HG03460 (cell line): ENCODE data around the gene TAF9B.
"Not testable (repeated sequence)": the region's sequence is repeated elsewhere in the genome, so short reads cannot be mapped to it uniquely, and the experiment has no call there.

Experiments
- ATAC-seq: cut with Tn5 transposase; IDR thresholded peaks from one replicate; pipeline ENCODE4 v1.9.1; 2021; ENCODE audit not compliant: unreplicated experiment

TAF9B gene

GRCh38 chrX:78139160-78140123 is at the start of gene TAF9B:
TSS of gene TAF9B (minus strand) at chrX:78139650. CDS start at chrX:78139611, 39 bp downstream.
- peak; percentile 97 for ATAC-seq

DNA sequence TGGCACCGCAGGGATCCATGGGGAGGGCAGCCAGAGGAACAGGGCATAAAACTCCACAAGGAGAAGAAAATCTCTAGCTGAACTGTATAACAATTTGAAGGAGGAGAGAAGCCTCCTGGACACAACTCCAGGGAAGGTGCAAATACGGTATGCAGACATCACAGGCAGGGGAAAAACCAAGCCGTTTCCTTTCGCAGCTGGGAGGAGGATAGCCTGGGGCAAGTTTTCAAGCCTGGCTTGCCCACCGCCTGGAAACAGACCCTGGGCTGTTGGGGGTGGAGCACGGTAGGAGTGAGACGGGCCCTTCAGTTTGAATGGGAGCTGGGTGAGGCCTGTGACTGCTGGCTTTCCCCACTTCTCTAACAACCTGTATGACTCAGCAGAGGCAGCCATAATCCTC is 43.4 kb upstream of the TAF9B start:
- ATAC-seq: no peak

DNA sequence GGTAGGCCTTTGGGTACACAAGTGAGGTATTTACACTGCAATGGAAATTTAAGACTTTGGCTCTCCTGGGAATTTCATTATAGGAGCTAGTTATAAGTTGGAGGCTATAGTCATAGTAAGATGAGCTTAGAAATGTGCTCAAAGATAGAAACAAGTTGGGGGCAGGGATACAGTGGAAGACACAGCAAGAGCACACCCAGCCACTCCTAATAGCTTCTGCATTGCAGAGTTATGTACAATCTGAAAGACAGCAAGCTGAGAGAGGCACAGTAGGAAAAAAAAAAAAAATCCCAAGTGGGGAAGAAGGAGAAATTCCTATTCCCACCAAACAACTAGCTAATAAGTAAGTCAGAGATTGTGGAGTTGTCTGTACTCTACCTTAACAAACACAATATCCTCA is 41.9 kb upstream of the TAF9B start:
- ATAC-seq: no peak

DNA sequence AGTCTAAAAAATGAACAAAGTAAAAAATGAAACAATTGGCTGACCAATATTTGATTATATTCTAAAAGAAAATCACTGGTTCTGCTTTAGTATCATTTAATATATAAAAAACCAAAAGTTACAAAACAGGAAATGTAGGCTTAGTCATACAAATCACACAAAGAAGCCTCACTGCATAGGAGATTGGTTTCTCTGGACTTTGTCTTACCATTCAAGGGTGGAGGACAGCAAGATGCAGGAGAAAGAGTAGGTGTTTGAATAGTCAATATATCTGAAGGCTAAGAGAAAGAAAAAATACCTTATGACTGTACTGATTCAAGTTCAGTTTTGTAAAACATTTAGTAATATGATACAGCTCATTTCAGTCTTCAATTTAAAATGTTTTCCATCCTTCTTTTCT is 28.6 kb upstream of the TAF9B start:
- ATAC-seq: no peak

- ATAC-seq: no peak
These were observed 26.0 kb upstream of the TAF9B start for GRCh38 chrX:78165425-78165824.

DNA sequence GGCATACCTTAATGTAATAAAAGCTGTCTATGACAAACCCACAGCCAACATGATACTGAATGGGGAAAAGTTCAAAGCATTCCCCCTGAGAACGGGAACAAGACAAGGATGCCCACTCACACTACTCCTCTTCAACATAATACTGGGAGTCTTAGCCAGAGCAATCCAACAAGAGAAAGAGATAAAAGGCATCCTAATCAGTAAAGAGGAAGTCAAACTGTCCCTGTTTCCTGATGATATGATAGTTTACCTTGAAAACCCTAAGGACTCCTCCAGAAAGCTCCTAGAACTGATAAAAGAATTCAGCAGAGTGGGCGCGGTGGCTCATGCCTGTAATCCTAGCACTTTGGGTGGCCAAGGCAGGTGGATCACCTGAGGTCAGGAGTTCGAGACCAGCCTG is 23.7 kb upstream of the TAF9B start:
- ATAC-seq: not testable (repeated sequence)

DNA sequence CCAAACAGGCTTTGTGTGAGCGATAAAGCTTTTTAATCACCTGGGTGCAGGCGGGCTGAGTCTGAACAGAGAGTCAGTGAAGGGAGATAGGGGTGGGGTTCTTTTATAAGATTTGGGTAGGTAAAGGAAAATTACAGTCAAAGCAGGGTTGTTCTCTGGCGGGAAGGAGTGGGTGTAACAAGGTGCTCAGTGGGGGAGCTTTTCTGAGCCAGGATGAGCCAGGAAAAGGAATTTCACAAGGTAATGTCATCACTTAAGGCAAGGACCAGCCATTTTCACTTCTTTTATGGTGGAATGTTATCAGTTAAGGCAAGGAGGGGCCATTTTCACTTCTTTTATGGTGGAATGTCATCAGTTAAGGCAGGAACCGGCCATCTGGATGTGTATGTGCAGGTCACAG is 21.3 kb upstream of the TAF9B start:
- ATAC-seq: not testable (repeated sequence)

DNA sequence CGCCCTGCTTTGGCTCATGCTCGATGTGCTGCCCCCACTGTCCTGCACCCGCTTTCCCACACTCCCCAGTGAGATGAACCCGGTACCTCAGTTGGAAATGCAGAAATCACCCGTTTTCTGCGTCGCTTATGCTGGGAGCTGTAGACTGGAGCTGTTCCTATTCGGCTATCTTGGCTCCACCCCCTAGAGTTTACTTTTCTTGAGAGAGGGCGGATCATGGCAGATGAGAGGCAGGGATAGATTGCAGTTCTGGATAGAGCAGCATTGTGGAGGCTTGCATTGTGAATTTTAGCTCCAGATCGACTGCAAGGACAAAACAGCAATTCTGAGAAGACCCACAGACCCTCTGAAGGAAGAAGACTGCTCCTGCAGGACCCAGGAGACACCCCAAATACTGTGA is 18.4 kb upstream of the TAF9B start:
- ATAC-seq: not testable (repeated sequence)

DNA sequence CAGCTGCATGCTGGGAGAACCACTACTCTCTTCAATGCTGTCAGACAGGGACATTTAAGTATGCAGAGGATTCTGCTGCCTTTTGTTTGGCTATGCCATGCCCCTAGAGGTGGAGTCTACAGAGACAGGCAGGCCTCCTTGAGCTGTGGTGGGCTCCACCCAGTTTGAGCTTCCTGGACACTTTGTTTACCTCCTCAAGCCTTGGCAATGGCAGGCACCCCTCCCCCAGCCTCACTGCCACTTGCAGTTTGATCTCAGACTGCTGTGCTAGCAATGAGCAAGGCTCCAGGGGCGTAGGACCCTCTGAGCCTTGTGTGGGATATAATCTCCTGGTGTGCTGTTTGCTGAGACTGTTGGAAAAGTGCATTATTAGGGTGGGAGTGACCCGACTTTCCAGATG is 17.9 kb upstream of the TAF9B start:
- ATAC-seq: not testable (repeated sequence)

- ATAC-seq: not testable (repeated sequence)
These were observed 7.6 kb upstream of the TAF9B start for GRCh38 chrX:78147002-78147540.

GRCh38 chrX:78140206-78140605 is 756 bp upstream of the TAF9B start:
- no peak for ATAC-seq

GRCh38 chrX:78133238-78133960 is 6.1 kb downstream of the TAF9B start:
- ATAC-seq: no peak

GRCh38 chrX:78131117-78131516 is 8.3 kb downstream of the TAF9B start:
- ATAC-seq: no peak

- no peak for ATAC-seq
These were observed 9.1 kb downstream of the TAF9B start for GRCh38 chrX:78130396-78130795.

DNA sequence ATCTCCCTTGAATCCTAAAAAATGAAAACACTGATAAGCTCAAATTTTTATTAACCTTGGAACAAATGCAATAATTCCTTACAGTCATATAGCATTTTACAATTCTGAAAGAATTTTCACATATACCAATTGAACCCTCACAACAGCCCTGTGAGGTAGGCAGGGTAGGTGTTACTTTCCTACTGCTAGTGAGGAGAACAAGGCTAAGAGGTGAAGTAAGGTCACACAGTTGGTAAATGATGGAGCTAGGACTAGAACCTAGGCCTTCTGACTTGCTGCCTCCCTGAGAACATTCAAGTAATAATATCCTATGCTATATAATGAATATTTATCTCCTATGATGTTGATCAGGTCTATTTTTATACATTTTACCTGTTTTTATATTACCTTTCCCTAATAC is 9.7 kb downstream of the TAF9B start:
- no peak for ATAC-seq

GRCh38 chrX:78125781-78126180 is 13.7 kb downstream of the TAF9B start:
- ATAC-seq: not testable (repeated sequence)

GRCh38 chrX:78125148-78125547 is 14.3 kb downstream of the TAF9B start:
- no peak for ATAC-seq

GRCh38 chrX:78124307-78124706 is 15.1 kb downstream of the TAF9B start:
- no peak for ATAC-seq

- no peak for ATAC-seq
These were observed 16.3 kb downstream of the TAF9B start for GRCh38 chrX:78123190-78123589.

DNA sequence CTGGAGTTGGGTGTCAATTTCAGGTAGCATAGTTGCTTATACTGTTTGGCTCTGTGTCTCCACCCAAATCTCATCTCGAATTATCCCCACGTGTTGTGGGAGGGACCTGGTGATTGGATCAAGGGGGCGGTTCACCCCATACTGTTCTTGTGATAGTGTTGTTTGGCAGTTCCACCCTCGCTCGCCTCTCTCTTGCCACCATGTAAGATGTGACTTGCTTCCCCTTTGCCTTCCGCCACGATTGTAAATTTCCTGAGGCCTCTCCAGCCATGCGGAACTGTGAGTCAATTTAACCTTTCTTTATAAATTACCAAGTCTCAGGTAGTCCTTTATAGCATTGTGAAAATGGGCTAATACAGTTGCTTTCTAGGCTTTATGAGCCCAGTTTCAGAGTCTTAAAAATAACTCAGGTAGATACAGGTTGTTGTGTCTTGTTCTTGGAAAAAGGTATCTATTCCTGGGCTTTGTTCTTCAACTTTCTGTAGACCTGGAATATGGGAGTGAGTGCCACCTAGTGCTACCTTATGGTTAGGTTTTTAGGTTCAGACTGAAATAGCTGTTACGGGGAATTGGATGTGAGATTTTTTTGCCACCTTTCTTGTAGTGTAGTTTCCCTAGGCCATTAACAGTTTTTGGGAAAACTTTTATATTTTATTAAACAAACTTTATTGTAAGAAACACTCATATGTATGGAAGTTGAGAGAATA is 19.8 kb downstream of the TAF9B start:
- ATAC-seq: no peak

- ATAC-seq: no peak
These were observed 20.8 kb downstream of the TAF9B start for GRCh38 chrX:78118628-78119027.
